ENCODE results near the gene FAM83C.

GRCh38 chr20:35319871-35320197, 27.6 kb upstream of the FAM83C start:
- TF ChIP-seq, protein P1, sequence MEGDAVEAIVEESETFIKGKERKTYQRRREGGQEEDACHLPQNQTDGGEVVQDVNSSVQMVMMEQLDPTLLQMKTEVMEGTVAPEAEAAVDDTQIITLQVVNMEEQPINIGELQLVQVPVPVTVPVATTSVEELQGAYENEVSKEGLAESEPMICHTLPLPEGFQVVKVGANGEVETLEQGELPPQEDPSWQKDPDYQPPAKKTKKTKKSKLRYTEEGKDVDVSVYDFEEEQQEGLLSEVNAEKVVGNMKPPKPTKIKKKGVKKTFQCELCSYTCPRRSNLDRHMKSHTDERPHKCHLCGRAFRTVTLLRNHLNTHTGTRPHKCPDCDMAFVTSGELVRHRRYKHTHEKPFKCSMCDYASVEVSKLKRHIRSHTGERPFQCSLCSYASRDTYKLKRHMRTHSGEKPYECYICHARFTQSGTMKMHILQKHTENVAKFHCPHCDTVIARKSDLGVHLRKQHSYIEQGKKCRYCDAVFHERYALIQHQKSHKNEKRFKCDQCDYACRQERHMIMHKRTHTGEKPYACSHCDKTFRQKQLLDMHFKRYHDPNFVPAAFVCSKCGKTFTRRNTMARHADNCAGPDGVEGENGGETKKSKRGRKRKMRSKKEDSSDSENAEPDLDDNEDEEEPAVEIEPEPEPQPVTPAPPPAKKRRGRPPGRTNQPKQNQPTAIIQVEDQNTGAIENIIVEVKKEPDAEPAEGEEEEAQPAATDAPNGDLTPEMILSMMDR (IDR thresholded peaks at IDR 0.05), result no peak
- no peak for TF ChIP-seq POLR2A (IDR thresholded peaks at IDR 0.05)

Measured in Peyer's patch (tissue), 4 donors.